SK-N-SH (cell line): ENCODE measurements around the gene TTC22. TPM values are rescaled to one million over a fixed set of nuclear protein-coding genes. Genes with fewer than 3 reads are reported as not detected.

ENCODE experiments used
- CTCF ChIA-PET: fragments of 300-600, 350-600 bp; formaldehyde crosslinking; extraction: SDS; loops from one replicate; lab custom pipeline; 2021; lab: Yijun Ruan, JAX
- POLR2A ChIA-PET: fragments of 350-600 bp; sonication (Branson Sonifier 250); formaldehyde crosslinking; extraction: SDS; loops from one replicate; lab custom pipeline; 2020; ENCODE audit warnings: antibody characterized with exemption, inconsistent platforms; lab: Yijun Ruan, JAX
- DNase-seq: peaks from one replicate; pipeline ENCODE4 v3.0.0; 2012
- H2AFZ ChIP-seq: fragments of 200-600 bp; sonication (generic); 2 replicates; pipeline ENCODE4 v1.8.1; 2016; ENCODE audit warnings: antibody characterized with exemption, mild to moderate bottlenecking, low read depth
- H3F3A ChIP-seq: fragments of 200-600 bp; sonication (generic); replicated peaks from 2 replicates; pipeline ENCODE3; 2016; ENCODE audit warnings: antibody characterized with exemption, mild to moderate bottlenecking; ENCODE audit not compliant: insufficient read depth
- H3K27ac ChIP-seq, 2 experiments: fragments of 200-500 bp in 1 of 2; fragments of 200-600 bp in 1 of 2; sonication (Bioruptor generic) in 1 of 2; sonication (generic), shearing (Covaris generic) in 1 of 2; 2 replicates each; pipeline versions ENCODE4 v1.5.1 to v1.6.1; 2014 to 2016; ENCODE audit warnings: low read depth in 2 of 2, inconsistent platforms in 1 of 2, low read length in 1 of 2, mild to moderate bottlenecking in 1 of 2, mixed read lengths in 1 of 2
- H3K27me3 ChIP-seq: fragments of 200-600 bp; sonication (generic), shearing (Covaris generic); 2 replicates; pipeline ENCODE4 v1.6.1; 2016; ENCODE audit warnings: mixed run types; ENCODE audit not compliant: insufficient read depth
- H3K36me3 ChIP-seq, 2 experiments: fragments of 200-500 bp in 1 of 2; fragments of 200-600 bp in 1 of 2; sonication (Bioruptor generic) in 1 of 2; sonication (generic) in 1 of 2; replicated peaks in 1 of 2; 2 replicates each; pipeline versions ENCODE3 to v1.5.1; 2014 to 2016; ENCODE audit warnings: low read length in 1 of 2, mild to moderate bottlenecking in 1 of 2; ENCODE audit not compliant: insufficient read depth in 2 of 2, control insufficient read depth in 1 of 2
- H3K4me1 ChIP-seq, 2 experiments: fragments of 200-500 bp in 1 of 2; fragments of 200-600 bp in 1 of 2; sonication (Bioruptor generic) in 1 of 2; sonication (generic), shearing (Covaris generic) in 1 of 2; 2 replicates each; pipeline versions ENCODE4 v1.5.1 to v1.6.1; 2014 to 2016; ENCODE audit warnings: low read depth in 1 of 2, low read length in 1 of 2, mixed run types in 1 of 2; ENCODE audit not compliant: insufficient read depth in 2 of 2, control insufficient read depth in 1 of 2
- H3K4me2 ChIP-seq: fragments of 200-600 bp; sonication (generic), shearing (Covaris generic); 2 replicates; pipeline ENCODE4 v1.6.1; 2017; ENCODE audit warnings: mixed run types
- H3K4me3 ChIP-seq, 2 experiments: fragments of 200-500 bp in 1 of 2; fragments of 200-600 bp in 1 of 2; sonication (Bioruptor generic) in 1 of 2; sonication (generic), shearing (Covaris generic) in 1 of 2; 2 replicates each; pipeline versions ENCODE4 v1.5.1 to v1.8.1; 2014 to 2016; ENCODE audit warnings: low read depth in 2 of 2, inconsistent platforms in 1 of 2, low read length in 1 of 2, mild to moderate bottlenecking in 1 of 2, mixed read lengths in 1 of 2, moderate library complexity in 1 of 2
- H3K79me2 ChIP-seq: fragments of 200-600 bp; sonication (generic); 2 replicates; pipeline ENCODE4 v1.8.1; 2017; ENCODE audit warnings: mild to moderate bottlenecking; ENCODE audit not compliant: insufficient read depth
- H3K9ac ChIP-seq: fragments of 200-600 bp; sonication (generic); 2 replicates; pipeline ENCODE4 v1.6.1; 2017; ENCODE audit warnings: mixed run types
- H3K9me2 ChIP-seq: fragments of 200-600 bp; sonication (generic); 2 replicates; pipeline ENCODE4 v1.6.1; 2017; ENCODE audit warnings: mixed run types
- H3K9me3 ChIP-seq: fragments of 200-600 bp; sonication (generic); 2 replicates; pipeline ENCODE4 v1.6.1; 2017; ENCODE audit warnings: mixed run types, mild to moderate bottlenecking, moderate library complexity
- H4K20me1 ChIP-seq: fragments of 200-600 bp; sonication (generic); 2 replicates; pipeline ENCODE4 v1.6.1; 2017; ENCODE audit warnings: mild to moderate bottlenecking, mixed run types; ENCODE audit not compliant: insufficient read depth
- ELF1 ChIP-seq: IDR thresholded peaks from 2 replicates; pipeline ENCODE4 v1.4.0; 2012
- FOXJ3 ChIP-seq: sonication (generic); formaldehyde crosslinking; IDR thresholded peaks from 2 replicates; pipeline ENCODE4 v1.5.1; 2020; ENCODE audit warnings: mild to moderate bottlenecking, missing genetic modification reagents
- FOXM1 ChIP-seq: IDR thresholded peaks from 2 replicates; pipeline ENCODE4 v1.4.0; 2012; ENCODE audit warnings: low read depth, mild to moderate bottlenecking
- GABPA ChIP-seq: IDR thresholded peaks from 2 replicates; pipeline ENCODE4 v1.4.0; 2012; ENCODE audit warnings: low read depth, mild to moderate bottlenecking
- JUND ChIP-seq: IDR thresholded peaks from 2 replicates; pipeline ENCODE4 v1.4.0; 2012
- MEF2A ChIP-seq: IDR thresholded peaks from 2 replicates; pipeline ENCODE4 v1.4.0; 2012; ENCODE audit warnings: low read depth, borderline replicate concordance
- NFIC ChIP-seq: IDR thresholded peaks from 2 replicates; pipeline ENCODE4 v1.4.0; 2012; ENCODE audit warnings: borderline replicate concordance
- PBX3 ChIP-seq: IDR thresholded peaks from 2 replicates; pipeline ENCODE4; 2012
- RAD21 ChIP-seq: IDR thresholded peaks from 2 replicates; pipeline ENCODE4 v1.6.1; 2012; ENCODE audit warnings: mild to moderate bottlenecking, low read length
- TCF12 ChIP-seq: IDR thresholded peaks from 2 replicates; pipeline ENCODE4 v1.4.0; 2012
- TEAD4 ChIP-seq: IDR thresholded peaks from 2 replicates; pipeline ENCODE4 v1.4.0; 2012; ENCODE audit warnings: mild to moderate bottlenecking, borderline replicate concordance; ENCODE audit not compliant: insufficient read depth
- USF2 ChIP-seq: fragments of 150-350 bp; IDR thresholded peaks from 2 replicates; pipeline ENCODE4 v1.6.1; 2017; ENCODE audit warnings: antibody characterized with exemption, low read length, low read depth, borderline replicate concordance
- ZBTB33 ChIP-seq: IDR thresholded peaks from 2 replicates; pipeline ENCODE4 v1.4.0; 2012; ENCODE audit warnings: low read depth, borderline replicate concordance
- WGBS: methylation state at CpG from one replicate; pipeline ENCODE4 v1.1.6; 2017; ENCODE audit warnings: low lambda C conversion rate; 5-methylcytosine and 5-hydroxymethylcytosine counted together
- polyA plus RNA-seq, 3 experiments: library from polyadenylated mRNA; depleted of rRNA; stranded (reverse); fragments of >200 nt; gene quantifications; 2 replicates each; pipeline ENCODE4 v1.2.3, GENCODE V29; 2012
- TF ChIP-seq, protein P1 (sequence below): IDR thresholded peaks from 2 replicates; pipeline ENCODE4 v1.6.1; 2012; ENCODE audit warnings: mild to moderate bottlenecking, low read depth, low read length, moderate library complexity

Gene TTC22
- polyA plus RNA-seq, 1 of the 3 experiments (the other 2 are of a cell fraction): not detected

DNA sequence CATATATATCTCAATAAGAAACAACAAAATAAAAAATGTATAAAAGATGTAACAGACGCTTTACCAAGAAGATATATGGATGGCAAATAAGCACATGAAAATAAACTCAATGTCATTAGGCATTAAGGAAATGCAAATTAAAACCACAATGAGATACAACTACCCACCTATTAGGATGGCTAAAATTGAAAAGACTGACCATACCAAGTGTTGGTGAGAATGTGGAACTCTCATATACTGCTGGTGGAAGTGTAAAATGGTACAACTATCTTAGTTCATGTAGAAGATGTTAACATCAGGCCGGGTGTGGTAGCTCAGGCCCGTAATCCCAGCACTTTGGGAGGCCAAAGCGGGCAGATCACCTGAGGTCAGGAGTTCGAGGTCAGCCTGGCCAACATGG, 42.3 kb upstream of the TTC22 start:
- CTCF ChIA-PET: no interaction called here
- H3K79me2 ChIP-seq: no peaks in the 10 kb centered on the region
- no peak for TF ChIP-seq GABPA
- POLR2A ChIA-PET: no interaction called here
- no peaks in the 10 kb centered on the region for H3K9me3 ChIP-seq
- no peak overlapping the region for H3K4me2 ChIP-seq
- no peak overlapping the region for H3K4me3 ChIP-seq
- no peaks in the 10 kb centered on the region for H4K20me1 ChIP-seq
- no peak overlapping the region for H3K27ac ChIP-seq
- no peak overlapping the region for H2AFZ ChIP-seq
- no peaks in the 10 kb centered on the region for H3K4me1 ChIP-seq
- H3F3A ChIP-seq: no peaks in the 10 kb centered on the region
- H3K9ac ChIP-seq: no peak overlapping the region
- 78% methylated on average over 5 of the region's 5 CpGs for WGBS
- no peaks in the 10 kb centered on the region for H3K36me3 ChIP-seq
- no peaks in the 10 kb centered on the region for H3K9me2 ChIP-seq
- no peaks in the 10 kb centered on the region for H3K27me3 ChIP-seq
- DNase-seq: no peak

DNA sequence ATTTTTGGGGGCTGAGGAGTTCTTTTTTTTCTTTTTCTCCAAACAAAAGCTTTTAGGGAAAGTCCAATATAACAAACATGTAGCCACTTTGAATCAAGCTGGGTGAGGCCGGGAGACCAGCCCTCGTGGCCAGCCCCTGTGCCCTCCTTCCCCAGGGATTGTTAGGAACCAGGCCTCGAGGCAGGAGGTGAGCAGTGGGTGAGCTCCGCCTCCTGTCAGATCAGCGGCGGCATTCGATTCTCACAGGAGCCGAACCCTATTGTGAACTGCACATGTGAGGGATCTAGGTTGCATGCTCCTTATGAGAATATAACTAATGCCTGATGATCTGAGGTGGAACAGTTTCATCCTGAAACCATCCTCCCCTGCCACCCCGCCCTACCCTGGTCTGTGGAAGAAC, 41.8 kb upstream of the TTC22 start:
- H3F3A ChIP-seq: no peaks in the 10 kb centered on the region
- no peaks in the 10 kb centered on the region for H3K36me3 ChIP-seq
- H3K9ac ChIP-seq: no peak overlapping the region
- no peak overlapping the region for H2AFZ ChIP-seq
- H3K4me3 ChIP-seq: no peak overlapping the region
- H3K9me2 ChIP-seq: no peaks in the 10 kb centered on the region
- POLR2A ChIA-PET: no interaction called here
- 87% methylated on average over 9 of the region's 9 CpGs for WGBS
- CTCF ChIA-PET: no interaction called here
- DNase-seq: no peak
- TF ChIP-seq FOXJ3 (CRISPR knock-in tag): no peak
- no peak overlapping the region for H3K4me2 ChIP-seq
- H3K9me3 ChIP-seq: no peaks in the 10 kb centered on the region
- no peaks in the 10 kb centered on the region for H4K20me1 ChIP-seq
- no peaks in the 10 kb centered on the region for H3K79me2 ChIP-seq
- no peaks in the 10 kb centered on the region for H3K4me1 ChIP-seq
- H3K27ac ChIP-seq: no peak overlapping the region
- no peaks in the 10 kb centered on the region for H3K27me3 ChIP-seq

GRCh38 chr1:54842206-54842915, 41.2 kb upstream of the TTC22 start:
- Histone ChIP-seq H3F3A (no peaks in the 10 kb centered on the region), H3K9me2 (no peaks in the 10 kb centered on the region), H3K4me2 (no peak overlapping the region), H3K27ac (no peak overlapping the region), H3K79me2 (no peaks in the 10 kb centered on the region), H4K20me1 (no peaks in the 10 kb centered on the region), H3K4me1 (no peaks in the 10 kb centered on the region), H3K9me3 (no peaks in the 10 kb centered on the region), H3K27me3 (no peaks in the 10 kb centered on the region), H3K4me3 (no peak overlapping the region), H3K9ac (no peak overlapping the region), H2AFZ (no peak overlapping the region), H3K36me3 (no peaks in the 10 kb centered on the region)
- ChIA-PET CTCF (no interaction called here), POLR2A (no interaction called here)
- 68% methylated on average over 10 of the region's 10 CpGs for WGBS
- no peak for DNase-seq
- TF ChIP-seq TCF12 (no peak), PBX3 (no peak), MEF2A (no peak), FOXM1 (no peak), FOXJ3 (CRISPR knock-in tag) (no peak), RAD21 (no peak), ELF1 (no peak), TEAD4 (no peak), JUND (no peak), NFIC (no peak), USF2 (no peak), ZBTB33 (no peak)
- TF ChIP-seq, protein P1, sequence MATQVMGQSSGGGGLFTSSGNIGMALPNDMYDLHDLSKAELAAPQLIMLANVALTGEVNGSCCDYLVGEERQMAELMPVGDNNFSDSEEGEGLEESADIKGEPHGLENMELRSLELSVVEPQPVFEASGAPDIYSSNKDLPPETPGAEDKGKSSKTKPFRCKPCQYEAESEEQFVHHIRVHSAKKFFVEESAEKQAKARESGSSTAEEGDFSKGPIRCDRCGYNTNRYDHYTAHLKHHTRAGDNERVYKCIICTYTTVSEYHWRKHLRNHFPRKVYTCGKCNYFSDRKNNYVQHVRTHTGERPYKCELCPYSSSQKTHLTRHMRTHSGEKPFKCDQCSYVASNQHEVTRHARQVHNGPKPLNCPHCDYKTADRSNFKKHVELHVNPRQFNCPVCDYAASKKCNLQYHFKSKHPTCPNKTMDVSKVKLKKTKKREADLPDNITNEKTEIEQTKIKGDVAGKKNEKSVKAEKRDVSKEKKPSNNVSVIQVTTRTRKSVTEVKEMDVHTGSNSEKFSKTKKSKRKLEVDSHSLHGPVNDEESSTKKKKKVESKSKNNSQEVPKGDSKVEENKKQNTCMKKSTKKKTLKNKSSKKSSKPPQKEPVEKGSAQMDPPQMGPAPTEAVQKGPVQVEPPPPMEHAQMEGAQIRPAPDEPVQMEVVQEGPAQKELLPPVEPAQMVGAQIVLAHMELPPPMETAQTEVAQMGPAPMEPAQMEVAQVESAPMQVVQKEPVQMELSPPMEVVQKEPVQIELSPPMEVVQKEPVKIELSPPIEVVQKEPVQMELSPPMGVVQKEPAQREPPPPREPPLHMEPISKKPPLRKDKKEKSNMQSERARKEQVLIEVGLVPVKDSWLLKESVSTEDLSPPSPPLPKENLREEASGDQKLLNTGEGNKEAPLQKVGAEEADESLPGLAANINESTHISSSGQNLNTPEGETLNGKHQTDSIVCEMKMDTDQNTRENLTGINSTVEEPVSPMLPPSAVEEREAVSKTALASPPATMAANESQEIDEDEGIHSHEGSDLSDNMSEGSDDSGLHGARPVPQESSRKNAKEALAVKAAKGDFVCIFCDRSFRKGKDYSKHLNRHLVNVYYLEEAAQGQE: no peak
